NCI-H345 treated with DMSO at 0.1 percent for 48 hours (cell line): ENCODE data around the gene DBR1.

Experiments used
- DNase-seq: peaks from one replicate; lab custom pipeline; 2025; ENCODE audit not compliant: unreplicated experiment; lab: John Stamatoyannopoulos, UW

DBR1 gene

GRCh38 chr3:138125548-138126221 lies 49.0 kb downstream of the DBR1 start:
- no peak for DNase-seq

- no peak for DNase-seq
Observed at GRCh38 chr3:138124706-138125355, 49.9 kb downstream of the DBR1 start.

GRCh38 chr3:138124188-138124587 lies 50.5 kb downstream of the DBR1 start:
- no peak for DNase-seq

- no peak for DNase-seq
Observed at GRCh38 chr3:138119423-138119766, 55.3 kb downstream of the DBR1 start.

GRCh38 chr3:138118612-138119422 lies 55.9 kb downstream of the DBR1 start:
- DNase-seq, result peak; percentile 22

- peak; percentile 9 for DNase-seq
Observed at GRCh38 chr3:138114988-138115971, 59.4 kb downstream of the DBR1 start, which contains the start of gene DZIP1L. Gene DZIP1L, minus strand, starts transcription at chr3:138115608. Its CDS starts 11,637 bp downstream, at chr3:138103971.

GRCh38 chr3:138114431-138114918 lies 60.2 kb downstream of the DBR1 start:
- no peak for DNase-seq

- no peak for DNase-seq
Observed at GRCh38 chr3:138113326-138113725, 61.4 kb downstream of the DBR1 start.

- DNase-seq, result no peak
Observed at GRCh38 chr3:138112362-138112761, 62.4 kb downstream of the DBR1 start.
